ENCODE data around the gene WIPF3. TPM values are rescaled to one million over a fixed set of nuclear protein-coding genes. Genes with fewer than 3 reads are reported as not detected.
A peak's percentile ranks its signal among the peaks of the same experiment; 100 is the strongest.

The WIPF3 gene
- total RNA-seq, 1 donor from 2014 or later = 1.5 TPM

GRCh38 chr7:29881724-29882123 is 75.4 kb downstream of the WIPF3 start:
- Mint-ChIP-seq H3K9me3 (ENCODE audit: unreplicated experiment) (no peaks in the 10 kb centered on the region), H3K27me3 (ENCODE audit: unreplicated experiment) (peaks cover 5% of the 10 kb centered on the region), H3K36me3 (ENCODE audit: low read depth, unreplicated experiment) (no peaks in the 10 kb centered on the region), H3K27ac (ENCODE audit: unreplicated experiment) (no peak overlapping the region), H3K4me3 (ENCODE audit: unreplicated experiment) (no peak overlapping the region), H3K4me1 (ENCODE audit: unreplicated experiment) (peaks cover 11% of the 10 kb centered on the region)
- DNase-seq (ENCODE audit: low spot score) = peak; percentile 43
- no peak for TF ChIP-seq CTCF (IDR thresholded peaks at IDR 0.05; ENCODE audit: unreplicated experiment)

- TF ChIP-seq CTCF (IDR thresholded peaks at IDR 0.05; ENCODE audit: unreplicated experiment) = no peak
- Mint-ChIP-seq H3K27me3 (ENCODE audit: unreplicated experiment) (peaks cover 5% of the 10 kb centered on the region), H3K27ac (ENCODE audit: unreplicated experiment) (no peak overlapping the region), H3K36me3 (ENCODE audit: low read depth, unreplicated experiment) (no peaks in the 10 kb centered on the region), H3K4me3 (ENCODE audit: unreplicated experiment) (no peak overlapping the region), H3K9me3 (ENCODE audit: unreplicated experiment) (no peaks in the 10 kb centered on the region), H3K4me1 (ENCODE audit: unreplicated experiment) (peaks cover 9% of the 10 kb centered on the region)
- no peak for DNase-seq (ENCODE audit: low spot score)
These were observed 76.2 kb downstream of the WIPF3 start for GRCh38 chr7:29882481-29882880.

GRCh38 chr7:29883462-29884398 is 77.4 kb downstream of the WIPF3 start:
- no peak overlapping the region for H3K27ac Mint-ChIP-seq (ENCODE audit: unreplicated experiment)
- H3K4me1 Mint-ChIP-seq (ENCODE audit: unreplicated experiment) = peaks cover 2% of the 10 kb centered on the region
- no peak for TF ChIP-seq CTCF (IDR thresholded peaks at IDR 0.05; ENCODE audit: unreplicated experiment)
- no peaks in the 10 kb centered on the region for H3K9me3 Mint-ChIP-seq (ENCODE audit: unreplicated experiment)
- DNase-seq (ENCODE audit: low spot score) = no peak
- peaks cover 3% of the 10 kb centered on the region for H3K36me3 Mint-ChIP-seq (ENCODE audit: low read depth, unreplicated experiment)
- no peak overlapping the region for H3K4me3 Mint-ChIP-seq (ENCODE audit: unreplicated experiment)
- H3K27me3 Mint-ChIP-seq (ENCODE audit: unreplicated experiment) = peaks cover 5% of the 10 kb centered on the region

GRCh38 chr7:29884399-29885272 is 78.3 kb downstream of the WIPF3 start:
- Mint-ChIP-seq H3K27me3 (ENCODE audit: unreplicated experiment) (peaks cover 7% of the 10 kb centered on the region), H3K27ac (ENCODE audit: unreplicated experiment) (no peak overlapping the region), H3K4me1 (ENCODE audit: unreplicated experiment) (peaks cover 2% of the 10 kb centered on the region), H3K9me3 (ENCODE audit: unreplicated experiment) (no peaks in the 10 kb centered on the region), H3K36me3 (ENCODE audit: low read depth, unreplicated experiment) (peaks cover 3% of the 10 kb centered on the region), H3K4me3 (ENCODE audit: unreplicated experiment) (no peak overlapping the region)
- no peak for TF ChIP-seq CTCF (IDR thresholded peaks at IDR 0.05; ENCODE audit: unreplicated experiment)
- DNase-seq (ENCODE audit: low spot score) = no peak
